ENCODE data around the gene ALDH4A1. TPM values are rescaled to one million over a fixed set of nuclear protein-coding genes. Genes with fewer than 3 reads are reported as not detected.

ALDH4A1 gene
- total RNA-seq, 4 donors from 2014 or later, result 16.5 to 25.8 (median 22.1) TPM

- TF ChIP-seq CTCF (IDR thresholded peaks at IDR 0.05) (no peak), POLR2A (IDR thresholded peaks at IDR 0.05) (no peak)
- no peak for DNase-seq (ENCODE audit: low spot score in 2 of 2)
- H3K4me3 ChIP-seq (ENCODE audit: low read depth, poor library complexity, severe bottlenecking), result no peak overlapping the region
- 56 to 60% methylated on average over 13 of the region's 13 CpGs for WGBS, 2 donors
- intact Hi-C loops (cut with DNase I; ENCODE audit: low total_unique reads), result no loop called here
These were observed 38.1 kb upstream of the ALDH4A1 start for GRCh38 chr1:18940303-18941020.

GRCh38 chr1:18939398-18940302, 37.3 kb upstream of the ALDH4A1 start:
- no peak for DNase-seq (ENCODE audit: low spot score in 2 of 2)
- no peak for TF ChIP-seq CTCF (IDR thresholded peaks at IDR 0.05)
- no peak for TF ChIP-seq POLR2A (IDR thresholded peaks at IDR 0.05)
- 55 to 62% methylated on average over 7 of the region's 7 CpGs for WGBS, 2 donors
- H3K4me3 ChIP-seq (ENCODE audit: low read depth, poor library complexity, severe bottlenecking), result no peak overlapping the region
- intact Hi-C loops (cut with DNase I; ENCODE audit: low total_unique reads), result no loop called here

- WGBS, 2 donors, result 39 to 57% methylated on average over 2 of the region's 2 CpGs
- no peak overlapping the region for H3K4me3 ChIP-seq (ENCODE audit: low read depth, poor library complexity, severe bottlenecking)
- intact Hi-C loops (cut with DNase I; ENCODE audit: low total_unique reads), result no loop called here
- DNase-seq (ENCODE audit: low spot score in 2 of 2), result no peak
- TF ChIP-seq CTCF (IDR thresholded peaks at IDR 0.05) (no peak), POLR2A (IDR thresholded peaks at IDR 0.05) (no peak)
These were observed 36.3 kb upstream of the ALDH4A1 start for GRCh38 chr1:18938707-18939070.

GRCh38 chr1:18938008-18938706, 35.8 kb upstream of the ALDH4A1 start:
- TF ChIP-seq CTCF (IDR thresholded peaks at IDR 0.05) (no peak), POLR2A (IDR thresholded peaks at IDR 0.05) (no peak)
- intact Hi-C loops (cut with DNase I; ENCODE audit: low total_unique reads), result no loop called here
- DNase-seq (ENCODE audit: low spot score in 2 of 2), result no peak
- 70 to 73% methylated on average over 13 of the region's 14 CpGs for WGBS, 2 donors
- no peak overlapping the region for H3K4me3 ChIP-seq (ENCODE audit: low read depth, poor library complexity, severe bottlenecking)

GRCh38 chr1:18937539-18937938, 35.2 kb upstream of the ALDH4A1 start:
- WGBS, 2 donors, result 78 to 80% methylated on average over 6 to 8 of the region's 8 CpGs
- intact Hi-C loops (cut with DNase I; ENCODE audit: low total_unique reads), result no loop called here
- DNase-seq (ENCODE audit: low spot score in 2 of 2), result no peak

More at GRCh38 chr1:18937539-18937938, 35.2 kb upstream of the ALDH4A1 start:
- no peak for TF ChIP-seq POLR2A (IDR thresholded peaks at IDR 0.05)
- TF ChIP-seq CTCF (IDR thresholded peaks at IDR 0.05), result no peak
- no peak overlapping the region for H3K4me3 ChIP-seq (ENCODE audit: low read depth, poor library complexity, severe bottlenecking)

Measured in lower leg skin (tissue), 4 donors.